HepG2 (cell line): Measurements from ENCODE around the gene TCEAL9. TPM values are rescaled to one million over a fixed set of nuclear protein-coding genes. Genes with fewer than 3 reads are reported as not detected.

Source experiments
- CAMTA2 ChIP-seq: sonication (generic); formaldehyde crosslinking; IDR thresholded peaks from 2 replicates; pipeline ENCODE4 v1.4.0; 2020; ENCODE audit warnings: mild to moderate bottlenecking, missing genetic modification reagents, borderline replicate concordance
- HIC2 ChIP-seq: sonication (generic); formaldehyde crosslinking; IDR thresholded peaks from 2 replicates; pipeline ENCODE4 v1.9.0; 2022; ENCODE audit warnings: low read depth, missing genetic modification reagents
- RFXAP ChIP-seq: sonication (generic); formaldehyde crosslinking; IDR thresholded peaks from 2 replicates; pipeline ENCODE4 v1.4.0; 2020; ENCODE audit warnings: missing genetic modification reagents, borderline replicate concordance
- SP4 ChIP-seq: sonication (generic); formaldehyde crosslinking; IDR thresholded peaks from 2 replicates; pipeline ENCODE4 v1.8.1; 2023; ENCODE audit warnings: mild to moderate bottlenecking, missing genetic modification reagents
- ZBTB4 ChIP-seq: sonication (generic); formaldehyde crosslinking; IDR thresholded peaks from 2 replicates; pipeline ENCODE4 v1.4.0; 2020; ENCODE audit warnings: missing genetic modification reagents, mild to moderate bottlenecking, borderline replicate concordance
- ZC3H4 ChIP-seq: sonication (generic); formaldehyde crosslinking; IDR thresholded peaks from 2 replicates; pipeline ENCODE4 v1.4.0; 2020; ENCODE audit warnings: missing genetic modification reagents, borderline replicate concordance
- ZMYM2 ChIP-seq: sonication (generic); formaldehyde crosslinking; IDR thresholded peaks from 2 replicates; pipeline ENCODE4 v1.8.0; 2022; ENCODE audit warnings: mild to moderate bottlenecking, missing genetic modification reagents
- ZNF350 ChIP-seq: sonication (generic); formaldehyde crosslinking; IDR thresholded peaks from 2 replicates; pipeline ENCODE4 v1.4.0; 2020; ENCODE audit warnings: mild to moderate bottlenecking, low read depth, missing genetic modification reagents, borderline replicate concordance
- ZNF383 ChIP-seq: sonication (generic); formaldehyde crosslinking; IDR thresholded peaks from 2 replicates; pipeline ENCODE4 v1.4.0; 2020; ENCODE audit warnings: missing genetic modification reagents, mild to moderate bottlenecking, borderline replicate concordance
- ZNF646 ChIP-seq: sonication (generic); formaldehyde crosslinking; IDR thresholded peaks from 2 replicates; pipeline ENCODE4 v1.9.0; 2021; ENCODE audit warnings: mild to moderate bottlenecking, missing genetic modification reagents
- ZNF720 ChIP-seq: sonication (generic); formaldehyde crosslinking; IDR thresholded peaks from 2 replicates; pipeline ENCODE4 v1.4.0; 2020; ENCODE audit warnings: missing genetic modification reagents
- polyA plus RNA-seq, 8 experiments: library from polyadenylated mRNA; depleted of rRNA in 3 of 8; stranded (reverse) in 7 of 8; unstranded in 1 of 8; fragments of >200 nt; fragmentation: Illumina TruSeq in 4 of 8; extraction: Trizol in 4 of 8; gene quantifications; 2 replicates each; pipeline versions ENCODE4 v1.2.1 to v1.2.3, GENCODE V29; 2011 to 2016; ENCODE audit warnings: low read depth in 4 of 8, missing spikeins in 1 of 8, mixed read lengths in 1 of 8; ENCODE audit not compliant: insufficient read depth in 1 of 8
- total RNA-seq, 5 experiments: library from RNA; depleted of rRNA; stranded (reverse); fragments of >200 nt; fragmentation: Illumina TruSeq; extraction: Trizol; gene quantifications; 2 replicates each; pipeline ENCODE4 v1.2.3, GENCODE V29; 2016; ENCODE audit warnings: low read depth in 1 of 5
- TF ChIP-seq, protein P1 (sequence below): sonication (generic); formaldehyde crosslinking; IDR thresholded peaks from 2 replicates; pipeline ENCODE4 v1.4.0; 2020; ENCODE audit warnings: mild to moderate bottlenecking, missing genetic modification reagents
- TF ChIP-seq, protein P2 (sequence below): IDR thresholded peaks from 2 replicates; pipeline ENCODE4 v1.6.1; 2016

The TCEAL9 gene
- total and polyA plus RNA-seq, 2 of the 13 experiments (the other 11 are each of a cell fraction or from before 2014, with no cell fraction given) = 15.8 to 45.8 TPM

DNA sequence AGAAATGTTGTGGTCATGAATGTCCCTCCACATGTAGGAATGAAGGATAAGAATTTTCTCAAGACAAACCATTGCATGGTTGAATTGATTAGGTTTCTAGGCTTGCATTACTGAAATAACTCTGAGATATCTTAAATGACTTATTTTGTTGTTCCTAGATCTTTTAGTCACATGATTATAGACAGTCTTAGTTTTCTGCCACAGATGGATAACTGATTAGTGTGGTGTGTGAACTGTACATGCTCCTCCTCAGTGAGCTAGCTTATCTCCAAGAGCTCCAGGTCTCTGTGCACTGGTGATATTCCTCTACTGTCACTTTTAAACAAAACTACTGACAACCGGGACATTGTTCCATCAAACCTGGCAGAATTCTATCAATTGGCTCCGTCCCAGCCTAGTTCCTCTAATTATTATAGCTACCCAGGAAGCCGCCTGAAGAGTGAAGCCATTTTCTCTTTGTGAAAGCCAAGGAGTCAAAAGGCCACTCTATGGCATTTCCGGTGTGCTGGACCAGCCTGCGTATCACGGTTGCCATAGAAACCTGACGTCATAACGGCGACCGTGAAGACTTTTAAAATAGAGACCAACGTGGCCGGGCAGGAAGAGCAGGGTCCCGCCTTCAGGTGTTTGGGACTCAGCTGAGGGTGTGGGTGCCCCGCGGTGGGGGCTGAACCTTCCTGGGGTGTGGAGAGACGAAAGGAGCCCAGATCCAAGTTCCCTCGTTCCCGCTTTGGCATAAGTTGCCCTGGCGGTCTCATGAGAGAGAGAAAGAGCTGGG lies 48.1 kb downstream of the TCEAL9 start (continued):
- TF ChIP-seq, protein P1, sequence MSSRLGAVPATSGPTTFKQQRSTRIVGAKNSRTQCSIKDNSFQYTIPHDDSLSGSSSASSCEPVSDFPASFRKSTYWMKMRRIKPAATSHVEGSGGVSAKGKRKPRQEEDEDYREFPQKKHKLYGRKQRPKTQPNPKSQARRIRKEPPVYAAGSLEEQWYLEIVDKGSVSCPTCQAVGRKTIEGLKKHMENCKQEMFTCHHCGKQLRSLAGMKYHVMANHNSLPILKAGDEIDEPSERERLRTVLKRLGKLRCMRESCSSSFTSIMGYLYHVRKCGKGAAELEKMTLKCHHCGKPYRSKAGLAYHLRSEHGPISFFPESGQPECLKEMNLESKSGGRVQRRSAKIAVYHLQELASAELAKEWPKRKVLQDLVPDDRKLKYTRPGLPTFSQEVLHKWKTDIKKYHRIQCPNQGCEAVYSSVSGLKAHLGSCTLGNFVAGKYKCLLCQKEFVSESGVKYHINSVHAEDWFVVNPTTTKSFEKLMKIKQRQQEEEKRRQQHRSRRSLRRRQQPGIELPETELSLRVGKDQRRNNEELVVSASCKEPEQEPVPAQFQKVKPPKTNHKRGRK = no peak
- no peak for TF ChIP-seq SP4 (CRISPR knock-in tag)
- TF ChIP-seq ZC3H4 (CRISPR knock-in tag) = no peak
- TF ChIP-seq ZBTB4 = no peak
- no peak for TF ChIP-seq CAMTA2 (CRISPR knock-in tag)
- TF ChIP-seq ZNF350 = no peak
- TF ChIP-seq, protein P2, sequence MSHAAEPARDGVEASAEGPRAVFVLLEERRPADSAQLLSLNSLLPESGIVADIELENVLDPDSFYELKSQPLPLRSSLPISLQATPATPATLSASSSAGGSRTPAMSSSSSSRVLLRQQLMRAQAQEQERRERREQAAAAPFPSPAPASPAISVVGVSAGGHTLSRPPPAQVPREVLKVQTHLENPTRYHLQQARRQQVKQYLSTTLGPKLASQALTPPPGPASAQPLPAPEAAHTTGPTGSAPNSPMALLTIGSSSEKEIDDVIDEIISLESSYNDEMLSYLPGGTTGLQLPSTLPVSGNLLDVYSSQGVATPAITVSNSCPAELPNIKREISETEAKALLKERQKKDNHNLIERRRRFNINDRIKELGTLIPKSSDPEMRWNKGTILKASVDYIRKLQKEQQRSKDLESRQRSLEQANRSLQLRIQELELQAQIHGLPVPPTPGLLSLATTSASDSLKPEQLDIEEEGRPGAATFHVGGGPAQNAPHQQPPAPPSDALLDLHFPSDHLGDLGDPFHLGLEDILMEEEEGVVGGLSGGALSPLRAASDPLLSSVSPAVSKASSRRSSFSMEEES (CRISPR knock-in tag) = no peak
- no peak for TF ChIP-seq ZNF383 (CRISPR knock-in tag)
- no peak for TF ChIP-seq RFXAP (CRISPR knock-in tag)
- TF ChIP-seq ZMYM2 = no peak
- no peak for TF ChIP-seq ZNF720 (CRISPR knock-in tag)
- TF ChIP-seq ZNF646 (CRISPR knock-in tag) = no peak
- no peak for TF ChIP-seq HIC2 (CRISPR knock-in tag)
